MM.1S (cell line): ENCODE data around the gene TNFSF4.

Source experiments
- DNase-seq: peaks from one replicate; pipeline ENCODE4 v3.0.0-alpha.2; 2015
- H2AFZ ChIP-seq: fragments of 300-600 bp; sonication (generic); 2 replicates; pipeline ENCODE4 v1.6.0; 2016; ENCODE audit warnings: antibody characterized with exemption, low read length
- H3F3A ChIP-seq: fragments of 300-600 bp; sonication (generic); 2 replicates; pipeline ENCODE4 v1.6.1; 2016; ENCODE audit warnings: mild to moderate bottlenecking, antibody characterized with exemption, low read length, moderate library complexity, mixed read lengths; ENCODE audit not compliant: insufficient read depth
- H3K27ac ChIP-seq: fragments of 300-600 bp; sonication (generic); 2 replicates; pipeline ENCODE4 v1.5.1; 2016; ENCODE audit warnings: mild to moderate bottlenecking, low read length
- H3K27me3 ChIP-seq: fragments of 300-600 bp; sonication (generic); replicated peaks from 2 replicates; pipeline ENCODE4 v1.6.0; 2016; ENCODE audit warnings: low read length; ENCODE audit not compliant: insufficient read depth
- H3K36me3 ChIP-seq: fragments of 300-600 bp; sonication (generic); replicated peaks from 2 replicates; pipeline ENCODE4 v1.6.1; 2016; ENCODE audit warnings: mild to moderate bottlenecking, low read length, mixed read lengths; ENCODE audit not compliant: insufficient read depth
- H3K4me1 ChIP-seq: fragments of 300-600 bp; sonication (generic); 2 replicates; pipeline ENCODE4 v1.6.1; 2016; ENCODE audit warnings: low read length, mixed read lengths
- H3K4me2 ChIP-seq: fragments of 300-600 bp; sonication (generic); 2 replicates; pipeline ENCODE4 v1.6.0; 2016; ENCODE audit warnings: low read depth, low read length
- H3K4me3 ChIP-seq: fragments of 300-600 bp; sonication (generic); 2 replicates; pipeline ENCODE4 v1.5.1; 2016; ENCODE audit warnings: low read length, mixed read lengths
- H3K79me2 ChIP-seq: fragments of 300-600 bp; sonication (generic); 2 replicates; pipeline ENCODE4 v1.6.1; 2016; ENCODE audit warnings: mixed run types, low read length, mixed read lengths
- H3K9ac ChIP-seq: fragments of 300-600 bp; sonication (generic); 2 replicates; pipeline ENCODE4 v1.6.1; 2016; ENCODE audit warnings: low read length, mixed read lengths
- H3K9me2 ChIP-seq: fragments of 300-600 bp; sonication (generic); replicated peaks from 2 replicates; pipeline ENCODE4 v1.6.1; 2016; ENCODE audit warnings: mild to moderate bottlenecking, low read length, mixed read lengths; ENCODE audit not compliant: insufficient read depth
- H3K9me3 ChIP-seq: fragments of 300-600 bp; sonication (generic); replicated peaks from 2 replicates; pipeline ENCODE4 v1.6.1; 2016; ENCODE audit warnings: mild to moderate bottlenecking, low read length, mixed read lengths; ENCODE audit not compliant: insufficient read depth
- H4K20me1 ChIP-seq: fragments of 300-600 bp; sonication (generic); 2 replicates; pipeline ENCODE4 v1.6.1; 2016; ENCODE audit warnings: mild to moderate bottlenecking, low read length, moderate library complexity, mixed read lengths; ENCODE audit not compliant: insufficient read depth
- CTCF ChIP-seq: fragments of 300-600 bp; sonication (generic); IDR thresholded peaks from 2 replicates; pipeline ENCODE4 v1.5.1; 2016; ENCODE audit warnings: antibody characterized with exemption, low read length, mixed read lengths
- EZH2 ChIP-seq: fragments of 300-600 bp; sonication (generic); optimal IDR thresholded peaks from 2 replicates; pipeline ENCODE3; 2017; ENCODE audit warnings: low read depth, mild to moderate bottlenecking, antibody characterized with exemption, low read length, mixed read lengths
- EZH2phosphoT487 ChIP-seq: fragments of 300-600 bp; sonication (generic); IDR thresholded peaks from 2 replicates; pipeline ENCODE4 v1.6.1; 2018; ENCODE audit warnings: antibody characterized with exemption, low read length

The TNFSF4 gene

DNA sequence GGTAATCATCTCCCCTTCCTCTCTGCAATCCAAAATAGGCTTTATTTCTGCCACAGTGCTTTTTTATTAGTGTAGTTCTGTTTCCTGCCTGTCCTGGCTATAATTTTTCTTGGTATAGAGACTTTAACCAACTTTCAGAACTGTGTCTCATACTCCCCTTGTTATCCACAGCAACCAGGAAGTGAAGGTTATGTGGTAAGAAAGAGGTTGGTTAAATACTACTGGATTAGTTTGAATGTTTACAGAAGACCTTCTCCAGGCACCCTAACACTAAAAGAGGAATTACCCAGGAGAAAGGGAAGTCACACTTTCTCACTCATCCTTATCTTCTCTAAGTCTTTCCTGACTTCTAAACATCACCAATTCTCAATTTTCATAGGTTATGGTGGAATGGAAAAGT is 17.8 kb upstream of the TNFSF4 start:
- no peak overlapping the region for H3K4me3 ChIP-seq

GRCh38 chr1:173224280-173224892 is 17.3 kb upstream of the TNFSF4 start:
- no peak overlapping the region for H3K27ac ChIP-seq
- H3K36me3 ChIP-seq, result no peaks in the 10 kb centered on the region
- TF ChIP-seq EZH2phosphoT487, result no peak
- TF ChIP-seq EZH2, result no peak
- no peak for TF ChIP-seq CTCF
- no peak for DNase-seq
- H3K4me2 ChIP-seq, result no peak overlapping the region
- H3K4me1 ChIP-seq, result no peaks in the 10 kb centered on the region
- no peak overlapping the region for H3K4me3 ChIP-seq
- H3K9ac ChIP-seq, result no peak overlapping the region
- no peaks in the 10 kb centered on the region for H3K9me2 ChIP-seq
- H3F3A ChIP-seq, result no peaks in the 10 kb centered on the region
- H4K20me1 ChIP-seq, result no peaks in the 10 kb centered on the region
- H2AFZ ChIP-seq, result no peak overlapping the region
- no peaks in the 10 kb centered on the region for H3K79me2 ChIP-seq
- no peaks in the 10 kb centered on the region for H3K9me3 ChIP-seq
- H3K27me3 ChIP-seq, result no peaks in the 10 kb centered on the region

More for the DNA sequence above, 17.8 kb upstream of the TNFSF4 start:
- TF ChIP-seq EZH2, result no peak
- Histone ChIP-seq H3F3A (no peaks in the 10 kb centered on the region), H3K4me1 (no peaks in the 10 kb centered on the region), H3K27me3 (no peaks in the 10 kb centered on the region), H3K79me2 (no peaks in the 10 kb centered on the region), H2AFZ (no peak overlapping the region), H4K20me1 (no peaks in the 10 kb centered on the region), H3K9me3 (no peaks in the 10 kb centered on the region), H3K4me2 (no peak overlapping the region), H3K9ac (no peak overlapping the region), H3K27ac (no peak overlapping the region), H3K36me3 (no peaks in the 10 kb centered on the region), H3K9me2 (no peaks in the 10 kb centered on the region)
- no peak for DNase-seq

DNA sequence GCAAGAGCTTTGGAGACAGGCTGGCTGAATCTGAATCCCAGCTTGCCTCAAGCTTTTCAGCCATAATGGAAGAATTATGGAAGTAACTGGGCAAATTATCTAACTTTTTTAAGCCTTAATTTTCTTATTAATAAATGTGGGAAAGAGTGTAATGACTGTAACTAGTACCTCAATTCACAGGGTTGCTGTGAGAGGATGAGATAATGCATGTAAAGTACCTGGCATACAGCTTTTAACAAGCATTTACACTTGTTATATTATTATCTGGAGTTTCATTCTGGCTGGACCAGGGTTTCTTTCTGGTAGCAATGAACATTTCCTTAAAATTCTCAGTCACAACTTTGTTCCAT is 15.9 kb upstream of the TNFSF4 start:
- DNase-seq, result no peak
- H3K27ac ChIP-seq, result no peak overlapping the region
- H3K9ac ChIP-seq, result no peak overlapping the region
- H3K9me3 ChIP-seq, result no peaks in the 10 kb centered on the region
- H3K4me1 ChIP-seq, result no peaks in the 10 kb centered on the region
- H3K27me3 ChIP-seq, result no peaks in the 10 kb centered on the region
- no peaks in the 10 kb centered on the region for H3K36me3 ChIP-seq
- H3K4me2 ChIP-seq, result no peak overlapping the region
- H2AFZ ChIP-seq, result no peak overlapping the region
- H3K4me3 ChIP-seq, result no peak overlapping the region
- no peaks in the 10 kb centered on the region for H3K9me2 ChIP-seq
- TF ChIP-seq EZH2phosphoT487, result no peak
- TF ChIP-seq CTCF, result no peak
- TF ChIP-seq EZH2, result no peak
- no peaks in the 10 kb centered on the region for H3F3A ChIP-seq
- no peaks in the 10 kb centered on the region for H4K20me1 ChIP-seq
- no peaks in the 10 kb centered on the region for H3K79me2 ChIP-seq

DNA sequence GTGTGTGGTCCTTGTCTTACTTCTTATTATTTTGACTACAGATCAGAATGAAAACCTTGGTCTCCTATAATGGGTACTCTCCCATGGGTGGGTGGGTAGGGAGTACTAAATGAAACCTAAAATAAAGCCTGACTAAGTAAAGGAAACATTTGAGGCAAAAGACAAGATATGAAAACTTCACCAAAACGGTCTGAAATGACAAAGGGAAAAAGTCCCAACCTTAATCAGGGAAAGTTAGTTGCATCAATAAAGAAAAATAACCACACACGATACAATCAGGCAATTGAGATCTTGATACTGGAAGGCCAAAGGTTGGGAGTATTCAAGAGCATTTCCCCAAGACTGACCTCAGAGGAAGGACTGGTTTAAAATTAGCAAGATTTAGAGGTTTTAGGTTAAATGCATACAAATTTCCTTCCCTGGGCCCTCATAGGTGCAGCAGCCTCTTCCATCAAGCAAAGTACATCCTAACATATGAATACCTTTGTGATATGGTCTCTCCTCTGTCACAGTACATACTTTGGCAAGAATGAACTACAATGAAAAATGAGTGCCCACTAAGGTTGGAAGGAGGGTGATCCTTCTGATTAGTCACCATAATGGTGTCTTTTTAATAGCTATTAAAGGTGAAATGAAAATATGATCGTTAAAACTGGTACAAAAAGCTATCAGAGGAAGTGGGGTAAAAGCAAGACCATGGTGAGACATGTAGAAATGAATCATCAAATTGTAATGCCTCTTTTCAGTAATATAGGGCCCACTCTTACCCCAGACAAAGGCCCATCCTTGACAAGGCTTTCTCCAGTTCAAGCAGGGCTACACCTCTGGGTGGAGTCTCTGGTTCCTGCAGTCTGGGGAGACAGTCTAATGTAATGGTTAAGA is 15.3 kb upstream of the TNFSF4 start:
- Histone ChIP-seq H3K4me3 (no peak overlapping the region), H2AFZ (no peak overlapping the region), H3K79me2 (no peaks in the 10 kb centered on the region), H3K9me3 (no peaks in the 10 kb centered on the region), H3K27ac (no peak overlapping the region), H3K27me3 (no peaks in the 10 kb centered on the region), H3K9me2 (no peaks in the 10 kb centered on the region), H4K20me1 (no peaks in the 10 kb centered on the region), H3K9ac (no peak overlapping the region), H3K36me3 (no peaks in the 10 kb centered on the region), H3K4me2 (no peak overlapping the region), H3F3A (no peaks in the 10 kb centered on the region), H3K4me1 (no peaks in the 10 kb centered on the region)
- DNase-seq, result no peak
- TF ChIP-seq EZH2 (no peak), CTCF (no peak), EZH2phosphoT487 (no peak)
